Measurements from ENCODE around the gene CASR. TPM values are rescaled to one million over a fixed set of nuclear protein-coding genes. Genes with fewer than 3 reads are reported as not detected.

CASR gene
- total RNA-seq, 1 donor from 2014 or later = 0.06 TPM

DNA sequence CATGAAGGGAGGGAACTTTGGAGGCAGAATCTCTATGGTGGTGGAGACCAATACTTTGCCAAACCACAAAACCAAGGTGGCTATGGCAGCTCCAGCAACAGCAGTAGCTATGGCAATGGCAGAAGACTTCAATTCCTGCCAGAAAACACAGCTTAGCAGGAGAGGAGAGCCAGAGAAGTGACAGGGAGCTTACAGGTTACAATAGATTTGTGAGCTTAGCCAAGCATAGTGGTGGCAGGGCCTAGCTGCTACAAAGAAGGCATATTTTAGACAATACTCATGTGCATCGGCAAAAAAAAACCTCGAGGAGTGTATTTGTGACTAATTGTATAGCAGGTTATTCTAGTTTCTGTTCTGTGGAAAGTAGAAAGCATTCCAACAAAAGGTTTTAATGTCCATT is 135.2 kb downstream of the CASR start:
- TF ChIP-seq, protein P1, sequence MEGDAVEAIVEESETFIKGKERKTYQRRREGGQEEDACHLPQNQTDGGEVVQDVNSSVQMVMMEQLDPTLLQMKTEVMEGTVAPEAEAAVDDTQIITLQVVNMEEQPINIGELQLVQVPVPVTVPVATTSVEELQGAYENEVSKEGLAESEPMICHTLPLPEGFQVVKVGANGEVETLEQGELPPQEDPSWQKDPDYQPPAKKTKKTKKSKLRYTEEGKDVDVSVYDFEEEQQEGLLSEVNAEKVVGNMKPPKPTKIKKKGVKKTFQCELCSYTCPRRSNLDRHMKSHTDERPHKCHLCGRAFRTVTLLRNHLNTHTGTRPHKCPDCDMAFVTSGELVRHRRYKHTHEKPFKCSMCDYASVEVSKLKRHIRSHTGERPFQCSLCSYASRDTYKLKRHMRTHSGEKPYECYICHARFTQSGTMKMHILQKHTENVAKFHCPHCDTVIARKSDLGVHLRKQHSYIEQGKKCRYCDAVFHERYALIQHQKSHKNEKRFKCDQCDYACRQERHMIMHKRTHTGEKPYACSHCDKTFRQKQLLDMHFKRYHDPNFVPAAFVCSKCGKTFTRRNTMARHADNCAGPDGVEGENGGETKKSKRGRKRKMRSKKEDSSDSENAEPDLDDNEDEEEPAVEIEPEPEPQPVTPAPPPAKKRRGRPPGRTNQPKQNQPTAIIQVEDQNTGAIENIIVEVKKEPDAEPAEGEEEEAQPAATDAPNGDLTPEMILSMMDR (conservative IDR thresholded peaks at IDR 0.05; ENCODE audit: low read depth, low read length) = no peak
- no peak for DNase-seq (ENCODE audit: low read depth)
- H3K4me3 ChIP-seq (ENCODE audit: low read depth, low read length) = no peak overlapping the region

DNA sequence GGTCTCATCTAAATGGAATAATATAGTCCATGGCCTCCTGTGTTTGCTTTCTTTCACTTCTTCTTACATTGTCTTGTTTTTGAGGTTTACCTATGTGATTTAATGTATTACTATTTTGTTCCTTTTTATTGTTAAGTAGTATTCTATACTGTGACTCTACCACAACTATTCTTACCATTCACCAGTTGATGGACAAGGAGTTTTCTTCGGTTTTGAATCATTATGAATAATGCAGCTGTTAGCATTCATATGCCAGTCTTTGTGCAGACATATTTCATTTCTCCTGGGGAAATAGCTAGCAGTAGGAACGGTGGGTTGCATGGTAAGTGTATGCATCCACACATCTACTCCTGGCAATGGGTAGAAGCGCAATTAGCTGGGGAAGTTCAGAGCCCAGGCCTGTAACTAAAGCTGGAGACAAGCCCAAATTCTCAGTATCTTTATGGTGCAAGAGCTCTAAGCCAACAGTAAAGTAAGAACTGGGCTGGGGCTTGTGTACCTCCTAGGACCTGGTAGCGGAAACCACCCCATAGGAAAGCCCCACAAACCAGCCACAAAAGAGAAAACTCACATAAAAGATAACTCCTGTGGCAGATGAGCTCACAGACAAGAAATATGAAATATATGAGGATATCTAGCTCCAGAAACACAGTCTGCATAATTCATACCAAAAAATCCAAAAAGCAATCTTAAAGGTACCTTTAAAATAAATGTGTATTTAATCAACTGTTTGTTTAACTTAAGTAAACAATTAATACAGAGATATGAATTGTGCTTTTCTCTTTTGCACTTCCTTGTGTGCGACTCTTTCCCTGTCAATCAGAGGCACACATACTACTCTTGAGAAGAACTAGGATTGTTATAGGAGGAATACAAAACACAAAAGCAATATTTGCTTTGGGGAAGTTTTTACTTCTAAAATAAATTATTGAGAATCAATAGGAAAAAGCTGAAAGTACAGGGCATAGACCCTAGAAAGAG is 138.9 kb downstream of the CASR start:
- TF ChIP-seq, protein P1 (conservative IDR thresholded peaks at IDR 0.05; ENCODE audit: low read depth, low read length) = no peak
- H3K4me3 ChIP-seq (ENCODE audit: low read depth, low read length) = no peak overlapping the region
- no peak for DNase-seq (ENCODE audit: low read depth)

DNA sequence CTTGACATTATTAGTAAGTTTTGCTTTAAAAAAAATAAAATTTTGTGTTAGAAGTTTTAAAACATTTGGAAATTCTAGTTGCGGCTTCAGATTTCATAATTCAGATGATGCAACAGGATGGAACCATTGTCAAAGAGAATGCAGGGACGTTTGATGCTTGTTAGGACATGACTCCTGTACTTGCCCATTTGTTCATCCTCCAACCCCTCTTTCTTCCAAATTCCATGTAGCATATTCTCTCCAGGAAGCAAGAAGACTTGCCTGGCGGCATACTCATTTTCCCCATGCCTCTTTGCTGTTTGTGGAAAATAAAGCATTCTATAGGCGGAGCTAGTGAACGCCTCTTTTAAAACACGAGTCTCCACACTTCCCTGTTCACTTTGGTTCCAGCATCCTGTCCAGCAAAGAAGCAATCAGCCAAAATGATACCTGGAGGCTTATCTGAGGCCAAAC is 141.4 kb downstream of the CASR start, which contains the start of gene CSTA:
Gene CSTA, plus strand, starts transcription at position 378 of the 453 bp plus-strand sequence. Its CDS starts 45 bp downstream, at position 423.
- TF ChIP-seq, protein P1 (conservative IDR thresholded peaks at IDR 0.05; ENCODE audit: low read depth, low read length) = no peak
- no peak within 1 kb of the TSS for H3K4me3 ChIP-seq (ENCODE audit: low read depth, low read length)
- DNase-seq (ENCODE audit: low read depth) = no peak

DNA sequence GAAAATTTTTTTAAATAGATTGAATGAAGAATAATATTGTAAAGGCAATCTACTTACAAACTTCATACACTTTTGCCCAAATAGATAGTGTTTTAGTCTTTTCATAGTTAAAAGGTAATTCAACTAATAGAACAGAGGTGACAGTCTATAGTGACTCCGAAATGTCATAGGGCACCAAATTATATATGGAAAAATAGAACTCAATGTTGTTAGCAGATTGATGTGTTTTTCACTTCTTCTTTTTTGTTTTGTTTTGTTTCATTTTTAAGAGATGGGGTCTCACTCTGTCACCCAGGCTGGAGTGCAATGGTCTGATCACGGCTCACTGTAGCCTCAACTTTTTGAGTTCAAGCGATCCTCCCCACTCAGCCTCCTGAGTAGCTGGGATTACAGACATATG is 142.3 kb downstream of the CASR start:
- TF ChIP-seq, protein P1 (conservative IDR thresholded peaks at IDR 0.05; ENCODE audit: low read depth, low read length) = no peak
- DNase-seq (ENCODE audit: low read depth) = no peak
- H3K4me3 ChIP-seq (ENCODE audit: low read depth, low read length) = no peak overlapping the region

DNA sequence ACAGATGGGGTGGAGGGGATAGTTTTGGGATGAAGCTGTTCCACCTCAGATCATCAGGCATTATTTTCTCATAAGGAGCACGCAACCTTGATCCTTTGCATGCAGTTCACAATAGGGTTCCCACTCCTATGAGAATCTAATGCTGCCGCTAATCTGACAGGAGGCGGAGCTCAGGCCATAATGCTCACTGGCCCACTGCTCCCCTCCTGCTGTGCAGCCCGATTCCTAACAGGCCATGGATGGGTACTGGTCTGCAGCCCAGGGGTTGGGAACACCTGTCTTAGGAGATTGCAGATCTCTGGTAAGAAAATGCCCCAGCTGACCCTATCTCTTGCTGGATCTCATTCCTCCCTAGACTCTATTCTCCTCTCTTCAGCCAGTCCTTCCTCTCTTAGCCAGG is 148.4 kb downstream of the CASR start:
- no peak overlapping the region for H3K4me3 ChIP-seq (ENCODE audit: low read depth, low read length)
- no peak for DNase-seq (ENCODE audit: low read depth)
- TF ChIP-seq, protein P1 (conservative IDR thresholded peaks at IDR 0.05; ENCODE audit: low read depth, low read length) = no peak

DNA sequence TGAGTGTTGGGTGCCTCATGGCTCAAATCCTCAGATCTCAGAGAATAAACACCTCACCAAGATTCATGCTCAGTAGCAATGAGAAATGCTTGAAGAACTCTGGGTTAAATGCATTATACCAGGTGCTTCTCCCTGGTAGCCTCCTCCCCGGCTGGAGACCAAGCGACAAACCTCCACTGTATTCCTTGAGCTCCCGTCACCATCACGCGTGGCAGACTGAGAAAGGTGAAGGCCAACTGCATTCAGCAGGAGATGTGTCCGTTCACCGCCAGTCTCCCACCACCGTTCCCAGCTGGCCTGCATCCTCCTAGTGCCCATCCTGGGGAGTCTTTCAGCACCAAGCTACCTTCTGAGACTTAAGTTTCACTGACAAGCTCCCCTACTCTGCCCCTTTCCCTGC is 149.1 kb downstream of the CASR start:
- no peak for DNase-seq (ENCODE audit: low read depth)
- TF ChIP-seq, protein P1 (conservative IDR thresholded peaks at IDR 0.05; ENCODE audit: low read depth, low read length) = no peak
- no peak overlapping the region for H3K4me3 ChIP-seq (ENCODE audit: low read depth, low read length)

Other genes starting within 250 kb of the CASR start
- gene ILDR1, start 161.4 kb upstream of the CASR start, total RNA-seq = 2.2 and 2.8 TPM in 2 replicates
- gene CD86, start 128.3 kb upstream of the CASR start, total RNA-seq = not detected in 2 replicates
- gene CSTA, start 141.6 kb downstream of the CASR start, total RNA-seq = not detected in 2 replicates
- gene MIX23, start 199.6 kb downstream of the CASR start, total RNA-seq = 40.7 and 43.2 TPM in 2 replicates
- 17.6 and 31.2 TPM in 2 replicates for gene FAM162A, start 200.5 kb downstream of the CASR start, total RNA-seq
- gene WDR5B, start 232.4 kb downstream of the CASR start, total RNA-seq = 1.3 and 3.2 TPM in 2 replicates